ENCODE measurements around the gene SPG7.
"Not testable (repeated sequence)": the region's sequence is repeated elsewhere in the genome, so short reads cannot be mapped to it uniquely, and the experiment has no call there.

The SPG7 gene

GRCh38 chr16:89581045-89581695 is 73.0 kb downstream of the SPG7 start:
- no peak for DNase-seq

- no peak for DNase-seq
Measured at GRCh38 chr16:89581861-89582563, 73.8 kb downstream of the SPG7 start.

- no peak for DNase-seq
Measured at GRCh38 chr16:89582614-89583196, 74.5 kb downstream of the SPG7 start.

- DNase-seq: no peak
Measured at GRCh38 chr16:89583197-89583894, 75.1 kb downstream of the SPG7 start.

GRCh38 chr16:89583895-89584644 is 75.9 kb downstream of the SPG7 start:
- no peak for DNase-seq

- no peak for DNase-seq
Measured at GRCh38 chr16:89584768-89585549, 76.8 kb downstream of the SPG7 start.

GRCh38 chr16:89586218-89586617 is 78.0 kb downstream of the SPG7 start:
- no peak for DNase-seq

- DNase-seq: no peak
Measured at GRCh38 chr16:89586853-89587252, 78.7 kb downstream of the SPG7 start.

- not testable (repeated sequence) for DNase-seq
Measured at GRCh38 chr16:89587676-89588075, 79.5 kb downstream of the SPG7 start.

GRCh38 chr16:89588413-89589109 is 80.4 kb downstream of the SPG7 start:
- DNase-seq: no peak

GRCh38 chr16:89589241-89589926 is 81.2 kb downstream of the SPG7 start:
- no peak for DNase-seq

- DNase-seq: no peak
Measured at GRCh38 chr16:89593841-89594240, 85.6 kb downstream of the SPG7 start.

GRCh38 chr16:89595330-89596060 is 87.3 kb downstream of the SPG7 start:
- DNase-seq: no peak

- DNase-seq: no peak
Measured at GRCh38 chr16:89596061-89596689, 88.0 kb downstream of the SPG7 start.

GRCh38 chr16:89596957-89597649 is 88.9 kb downstream of the SPG7 start:
- DNase-seq: no peak

- DNase-seq: no peak
Measured at GRCh38 chr16:89598199-89598598, 90.0 kb downstream of the SPG7 start.

- no peak for DNase-seq
Measured at GRCh38 chr16:89599451-89599858, 91.3 kb downstream of the SPG7 start.

- no peak for DNase-seq
Measured at GRCh38 chr16:89599902-89600301, 91.7 kb downstream of the SPG7 start.

GRCh38 chr16:89600427-89600826 is 92.2 kb downstream of the SPG7 start:
- no peak for DNase-seq

Data from C1 segment of cervical spinal cord (tissue), 14 donors.